A549 (cell line): ENCODE results near the gene RPL7A. TPM values are rescaled to one million over a fixed set of nuclear protein-coding genes. Genes with fewer than 3 reads are reported as not detected.

Source experiments
- ATAC-seq, 2 experiments: fragments of 200-7000 bp in 1 of 2; fragments of >200 bp in 1 of 2; cut with Nextera tagmentation in 1 of 2; cut with Tn5 transposase in 1 of 2; 3 replicates each; pipeline versions ENCODE4 v1.8.0 to v1.9.1; 2018 to 2020; ENCODE audit warnings: mild to moderate bottlenecking in 1 of 2, moderate library complexity in 1 of 2
- CTCF ChIA-PET: fragments of 300-600 bp; sonication (Branson Sonifier 250); formaldehyde crosslinking; extraction: SDS; loops from one replicate; lab custom pipeline; 2021; ENCODE audit warnings: antibody characterized with exemption, inconsistent platforms; lab: Yijun Ruan, JAX
- POLR2A ChIA-PET: fragments of 350-600 bp; formaldehyde crosslinking; extraction: SDS; loops from one replicate; lab custom pipeline; 2021; ENCODE audit warnings: antibody characterized with exemption, inconsistent platforms; lab: Yijun Ruan, JAX
- DNase-seq, 2 experiments: peaks; one replicate each; pipeline versions ENCODE4 v3.0.0 to v3.0.0-alpha.2; 2011 to 2016; ENCODE audit warnings: low read depth in 1 of 2, low spot score in 1 of 2
- FAIRE-seq: peaks from 2 replicates; lab custom pipeline; 2011; peaks lifted over from hg19 to GRCh38; lab: Jason Lieb, UNC
- H3K27ac ChIP-seq, 2 experiments: fragments of >200 bp; sonication (Bioruptor Twin); formaldehyde crosslinking; 3 replicates each; pipeline ENCODE4 v1.5.1; 2016 to 2017
- H3K4me1 ChIP-seq: fragments of >200 bp; sonication (Bioruptor Twin); formaldehyde crosslinking; 3 replicates; pipeline ENCODE4 v1.6.1; 2016
- H3K4me2 ChIP-seq: fragments of >200 bp; sonication (Bioruptor Twin); formaldehyde crosslinking; 3 replicates; pipeline ENCODE4 v1.6.1; 2016
- H3K4me3 ChIP-seq: fragments of >200 bp; sonication (Bioruptor Twin); formaldehyde crosslinking; 3 replicates; pipeline ENCODE4 v1.5.1; 2016
- H3K9me3 ChIP-seq: fragments of >200 bp; sonication (Bioruptor Twin); formaldehyde crosslinking; 3 replicates; pipeline ENCODE4 v1.6.1; 2016
- BHLHE40 ChIP-seq: IDR thresholded peaks from 2 replicates; pipeline ENCODE4 v1.6.1; 2012; ENCODE audit warnings: low read depth, low read length, inconsistent platforms
- CBX8 ChIP-seq: fragments of 200-600 bp; sonication (generic); IDR thresholded peaks from 2 replicates; pipeline ENCODE4 v1.6.1; 2016
- CHD4 ChIP-seq: fragments of 200-600 bp; sonication (generic); IDR thresholded peaks from 2 replicates; pipeline ENCODE4 v1.6.1; 2016; ENCODE audit warnings: antibody characterized with exemption, mild to moderate bottlenecking, borderline replicate concordance
- ESRRA ChIP-seq: fragments of 150-350 bp; IDR thresholded peaks from 2 replicates; pipeline ENCODE4 v1.6.1; 2014; ENCODE audit warnings: mild to moderate bottlenecking, low read length, borderline replicate concordance
- HEYL ChIP-seq: fragments of 250-450 bp; sonication (Bioruptor Pico); IDR thresholded peaks from 2 replicates; pipeline ENCODE4 v1.8.0; 2021; ENCODE audit warnings: mild to moderate bottlenecking, moderate library complexity
- HOXA7 ChIP-seq: fragments of 250-450 bp; sonication (Bioruptor Pico); IDR thresholded peaks from 2 replicates; pipeline ENCODE4 v1.5.0; 2020; ENCODE audit warnings: mild to moderate bottlenecking, moderate library complexity
- HOXB13 ChIP-seq: fragments of 250-450 bp; sonication (Bioruptor Pico); IDR thresholded peaks from 2 replicates; pipeline ENCODE4 v1.5.0; 2020; ENCODE audit warnings: low read depth, mild to moderate bottlenecking, moderate library complexity
- HOXB5 ChIP-seq: fragments of 250-450 bp; sonication (Bioruptor Pico); IDR thresholded peaks from 2 replicates; pipeline ENCODE4 v1.5.0; 2020; ENCODE audit warnings: mild to moderate bottlenecking, moderate library complexity
- KDM5A ChIP-seq: fragments of 200-600 bp; sonication (generic); IDR thresholded peaks from 2 replicates; pipeline ENCODE4 v1.6.1; 2016; ENCODE audit warnings: antibody characterized with exemption, mild to moderate bottlenecking
- NPAS2 ChIP-seq: fragments of 250-450 bp; sonication (Bioruptor Pico); IDR thresholded peaks from 2 replicates; pipeline ENCODE4 v1.8.0; 2022; ENCODE audit warnings: mild to moderate bottlenecking, moderate library complexity, borderline replicate concordance
- NR3C1 ChIP-seq: fragments of >200 bp; sonication (Bioruptor Twin); formaldehyde crosslinking; IDR thresholded peaks from 3 replicates; pipeline ENCODE4 v1.6.1; 2017
- RAD21 ChIP-seq, 2 experiments: fragments of >200 bp in 1 of 2; sonication (Bioruptor Twin) in 1 of 2; formaldehyde crosslinking in 1 of 2; IDR thresholded peaks in 1 of 2; conservative IDR thresholded peaks in 1 of 2; 2 replicates in 1 of 2; 3 replicates in 1 of 2; pipeline ENCODE4 v1.6.1; 2012 to 2018; ENCODE audit warnings: inconsistent platforms in 1 of 2
- RARB ChIP-seq: fragments of 250-450 bp; sonication (Bioruptor Pico); IDR thresholded peaks from 2 replicates; pipeline ENCODE4 v1.8.0; 2021; ENCODE audit warnings: mild to moderate bottlenecking, moderate library complexity
- RCOR1 ChIP-seq: fragments of 150-350 bp; IDR thresholded peaks from 2 replicates; pipeline ENCODE4 v1.6.1; 2014; ENCODE audit warnings: antibody characterized with exemption, low read length, low read depth
- TP53 ChIP-seq: fragments of 250-450 bp; sonication (Bioruptor Pico); IDR thresholded peaks from 2 replicates; pipeline ENCODE4 v1.5.0; 2021; ENCODE audit warnings: mild to moderate bottlenecking, moderate library complexity
- WGBS: methylation state at CpG from one replicate; pipeline ENCODE4 v1.1.6; 2017; ENCODE audit errors: missing lambda C conversion rate; 5-methylcytosine and 5-hydroxymethylcytosine counted together
- polyA plus RNA-seq, 4 experiments: library from polyadenylated mRNA; depleted of rRNA in 3 of 4; stranded (reverse); fragments of >200 nt; fragmentation: RNase III in 1 of 4; extraction: RNeasy Plus Mini Kit Qiagen cat#74134 plus additional on column Dnase treatment in 1 of 4; gene quantifications; 2 replicates in 3 of 4; 3 replicates in 1 of 4; pipeline ENCODE4 v1.2.3, GENCODE V29; 2011 to 2017
- TF ChIP-seq, protein P1 (sequence below): fragments of 250-450 bp; sonication (Bioruptor Pico); IDR thresholded peaks from 2 replicates; pipeline ENCODE4 v1.5.0; 2020; ENCODE audit warnings: low read depth, mild to moderate bottlenecking, moderate library complexity
- TF ChIP-seq, protein P2 (sequence below): fragments of >200 bp; sonication (Bioruptor Twin); formaldehyde crosslinking; IDR thresholded peaks from 3 replicates; pipeline ENCODE4 v1.6.1; 2016
- TF ChIP-seq, protein P3 (sequence below): fragments of 200-600 bp; sonication (generic); IDR thresholded peaks from 2 replicates; pipeline ENCODE4 v1.6.1; 2016; ENCODE audit warnings: antibody characterized with exemption, mild to moderate bottlenecking, moderate library complexity

Gene RPL7A
- polyA plus RNA-seq, 2 of the 4 experiments (the other 2 are of a cell fraction), result 2,218 to 2,608 TPM

DNA sequence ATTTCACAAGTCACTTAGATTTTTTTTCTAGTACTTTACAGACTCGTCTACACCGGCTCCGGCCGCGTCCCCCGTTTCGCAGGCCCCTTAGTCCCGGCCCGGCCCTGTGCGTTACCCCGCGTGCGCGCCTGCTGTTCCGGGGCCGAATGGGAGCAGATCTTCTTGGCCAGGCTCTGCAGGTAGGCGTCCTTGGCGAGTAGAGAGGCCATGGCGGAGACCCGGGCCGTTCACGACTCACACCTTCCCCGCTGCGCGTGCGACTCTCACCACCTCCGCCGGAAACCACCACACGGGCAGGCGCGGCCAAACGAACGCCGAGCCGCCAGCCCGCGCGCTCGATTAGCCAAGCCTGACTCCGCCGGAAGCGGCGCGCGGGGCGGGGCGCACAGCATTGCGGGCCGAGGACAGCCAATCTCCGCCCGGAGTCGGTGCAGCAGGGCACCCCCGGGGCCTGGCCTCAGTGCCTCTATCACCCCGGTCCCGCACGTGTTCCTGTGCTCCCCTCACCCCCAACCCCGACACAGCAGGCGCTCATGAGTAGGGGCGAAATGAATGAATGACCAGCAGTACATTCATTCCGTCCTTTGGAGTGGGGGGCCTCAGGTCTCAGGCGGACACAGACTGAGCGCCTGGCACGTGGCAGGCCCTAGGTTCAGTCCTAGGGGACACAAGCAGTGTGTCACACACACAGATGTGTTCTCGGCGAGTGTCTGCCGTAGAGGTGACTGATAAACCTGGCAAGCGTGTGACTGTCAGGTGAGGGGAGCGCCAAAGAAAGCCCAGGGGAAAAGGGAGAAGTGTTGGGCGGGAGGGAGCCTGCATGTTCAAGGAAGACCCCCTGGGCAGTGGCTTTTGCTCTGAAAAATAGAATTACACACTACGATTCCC lies 11.8 kb upstream of the RPL7A start, which contains the start of gene SURF6 (continued):
- TF ChIP-seq BHLHE40 (peak; percentile 71), HOXB5 (peak; percentile 45; the same call in 1 of the 2 replicates), TP53 (CRISPR knock-in tag) (peak; percentile 82), RCOR1 (no peak), RAD21 (conservative IDR thresholded peaks at IDR 0.05 in 1 of 2, IDR thresholded peaks at IDR 0.05 in 1 of 2) (no peak), KDM5A (peak; percentile 74), CBX8 (no peak), NPAS2 (peak; percentile 41; the same call in 1 of the 2 replicates), RARB (CRISPR knock-in tag) (no peak), NR3C1 (no peak)
- TF ChIP-seq, protein P1, sequence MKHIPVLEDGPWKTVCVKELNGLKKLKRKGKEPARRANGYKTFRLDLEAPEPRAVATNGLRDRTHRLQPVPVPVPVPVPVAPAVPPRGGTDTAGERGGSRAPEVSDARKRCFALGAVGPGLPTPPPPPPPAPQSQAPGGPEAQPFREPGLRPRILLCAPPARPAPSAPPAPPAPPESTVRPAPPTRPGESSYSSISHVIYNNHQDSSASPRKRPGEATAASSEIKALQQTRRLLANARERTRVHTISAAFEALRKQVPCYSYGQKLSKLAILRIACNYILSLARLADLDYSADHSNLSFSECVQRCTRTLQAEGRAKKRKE, result no peak
- TF ChIP-seq, protein P2, sequence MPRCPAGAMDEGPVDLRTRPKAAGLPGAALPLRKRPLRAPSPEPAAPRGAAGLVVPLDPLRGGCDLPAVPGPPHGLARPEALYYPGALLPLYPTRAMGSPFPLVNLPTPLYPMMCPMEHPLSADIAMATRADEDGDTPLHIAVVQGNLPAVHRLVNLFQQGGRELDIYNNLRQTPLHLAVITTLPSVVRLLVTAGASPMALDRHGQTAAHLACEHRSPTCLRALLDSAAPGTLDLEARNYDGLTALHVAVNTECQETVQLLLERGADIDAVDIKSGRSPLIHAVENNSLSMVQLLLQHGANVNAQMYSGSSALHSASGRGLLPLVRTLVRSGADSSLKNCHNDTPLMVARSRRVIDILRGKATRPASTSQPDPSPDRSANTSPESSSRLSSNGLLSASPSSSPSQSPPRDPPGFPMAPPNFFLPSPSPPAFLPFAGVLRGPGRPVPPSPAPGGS, result peak; percentile 84

DNA sequence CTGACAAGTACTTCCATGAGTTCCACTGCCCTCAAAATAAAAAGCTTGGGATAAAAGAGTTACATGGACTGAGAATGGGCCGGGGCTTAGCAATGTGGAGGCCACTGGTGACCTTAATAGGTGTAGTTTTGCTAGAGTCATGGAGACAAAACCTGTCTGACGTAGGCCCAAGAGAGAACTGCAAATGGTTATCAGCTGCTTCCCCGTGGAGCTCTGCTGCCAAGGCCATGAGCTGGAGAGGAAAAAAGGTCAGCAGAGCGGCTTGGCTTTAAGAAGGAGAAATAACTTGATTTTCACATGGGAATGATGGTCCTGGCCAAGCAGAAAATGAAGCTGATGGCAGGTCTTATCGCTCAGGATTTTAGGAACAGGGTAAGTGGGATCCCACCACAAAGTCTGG lies 8.4 kb upstream of the RPL7A start:
- ChIA-PET CTCF (interaction anchor here (0.9 to 6.2 kb wide), 11 partner anchors 10 to 442 kb away, joined by 3 to 59 read pairs (median 4); partner anchors contain the start of genes SURF1 and SURF2), POLR2A (interaction anchor here (0.7 to 1.2 kb wide), 2 partner anchors 8 to 12 kb away, joined by 3 to 7 read pairs; partner anchors contain the start of genes MED22 and RPL7A)
- DNase-seq (no peak), FAIRE-seq (no peak), ATAC-seq (no peak)
- Histone ChIP-seq H3K4me1 (peaks cover 9% of the 10 kb centered on the region), H3K27ac (no peak overlapping the region), H3K4me2 (no peak overlapping the region), H3K9me3 (no peaks in the 10 kb centered on the region), H3K4me3 (no peak overlapping the region)
- no peak for TF ChIP-seq ESRRA
- WGBS, result 96% methylated on average over 5 of the region's 5 CpGs

DNA sequence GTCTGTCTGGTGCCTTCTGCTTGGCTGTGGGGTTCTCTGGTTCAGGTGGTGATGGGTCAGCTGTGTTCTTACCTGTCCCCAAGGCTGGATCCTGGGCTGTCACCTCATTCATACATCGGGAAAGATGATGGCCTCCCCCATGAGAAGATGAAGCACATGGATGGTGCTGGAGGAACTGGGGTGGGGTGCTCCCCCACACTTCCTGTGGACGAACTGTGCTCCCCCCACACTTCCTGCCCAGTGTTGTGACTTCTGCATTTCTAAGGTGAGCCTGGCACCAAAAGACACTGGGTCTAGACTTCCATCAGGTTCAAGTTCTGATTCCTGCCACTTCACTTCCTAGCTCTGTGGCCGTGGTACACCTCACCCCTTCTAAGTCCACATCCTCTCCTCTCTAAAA lies 7.8 kb upstream of the RPL7A start:
- Histone ChIP-seq H3K4me3 (no peak overlapping the region), H3K4me2 (no peak overlapping the region), H3K27ac (no peak overlapping the region), H3K4me1 (peaks cover 5% of the 10 kb centered on the region; the same call in 2 of the 3 replicates), H3K9me3 (no peaks in the 10 kb centered on the region)
- CTCF ChIA-PET, result interaction anchor here (0.9 to 6.2 kb wide), 8 partner anchors 10 to 442 kb away, joined by 3 to 59 read pairs (median 5); partner anchors contain the start of genes SURF1 and SURF2
- POLR2A ChIA-PET, result interaction anchor here (1.2 kb wide), 1 partner anchor 8 kb away, joined by 7 read pairs; the partner anchor contains the start of genes MED22 and RPL7A
- 83% methylated on average over 3 of the region's 3 CpGs for WGBS
- TF ChIP-seq NPAS2, result no peak
- no peak for TF ChIP-seq CHD4
- TF ChIP-seq CBX8, result no peak
- no peak for TF ChIP-seq HOXB13 (CRISPR knock-in tag)
- TF ChIP-seq, protein P3, sequence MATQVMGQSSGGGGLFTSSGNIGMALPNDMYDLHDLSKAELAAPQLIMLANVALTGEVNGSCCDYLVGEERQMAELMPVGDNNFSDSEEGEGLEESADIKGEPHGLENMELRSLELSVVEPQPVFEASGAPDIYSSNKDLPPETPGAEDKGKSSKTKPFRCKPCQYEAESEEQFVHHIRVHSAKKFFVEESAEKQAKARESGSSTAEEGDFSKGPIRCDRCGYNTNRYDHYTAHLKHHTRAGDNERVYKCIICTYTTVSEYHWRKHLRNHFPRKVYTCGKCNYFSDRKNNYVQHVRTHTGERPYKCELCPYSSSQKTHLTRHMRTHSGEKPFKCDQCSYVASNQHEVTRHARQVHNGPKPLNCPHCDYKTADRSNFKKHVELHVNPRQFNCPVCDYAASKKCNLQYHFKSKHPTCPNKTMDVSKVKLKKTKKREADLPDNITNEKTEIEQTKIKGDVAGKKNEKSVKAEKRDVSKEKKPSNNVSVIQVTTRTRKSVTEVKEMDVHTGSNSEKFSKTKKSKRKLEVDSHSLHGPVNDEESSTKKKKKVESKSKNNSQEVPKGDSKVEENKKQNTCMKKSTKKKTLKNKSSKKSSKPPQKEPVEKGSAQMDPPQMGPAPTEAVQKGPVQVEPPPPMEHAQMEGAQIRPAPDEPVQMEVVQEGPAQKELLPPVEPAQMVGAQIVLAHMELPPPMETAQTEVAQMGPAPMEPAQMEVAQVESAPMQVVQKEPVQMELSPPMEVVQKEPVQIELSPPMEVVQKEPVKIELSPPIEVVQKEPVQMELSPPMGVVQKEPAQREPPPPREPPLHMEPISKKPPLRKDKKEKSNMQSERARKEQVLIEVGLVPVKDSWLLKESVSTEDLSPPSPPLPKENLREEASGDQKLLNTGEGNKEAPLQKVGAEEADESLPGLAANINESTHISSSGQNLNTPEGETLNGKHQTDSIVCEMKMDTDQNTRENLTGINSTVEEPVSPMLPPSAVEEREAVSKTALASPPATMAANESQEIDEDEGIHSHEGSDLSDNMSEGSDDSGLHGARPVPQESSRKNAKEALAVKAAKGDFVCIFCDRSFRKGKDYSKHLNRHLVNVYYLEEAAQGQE, result no peak
- no peak for TF ChIP-seq HEYL (CRISPR knock-in tag)
- TF ChIP-seq HOXA7 (CRISPR knock-in tag), result no peak
- ATAC-seq, result no peak
- no peak for DNase-seq
- no peak for FAIRE-seq
